ENCODE results near the gene GLYATL2. TPM values are rescaled to one million over a fixed set of nuclear protein-coding genes. Genes with fewer than 3 reads are reported as not detected.

Gene GLYATL2
- total and polyA plus RNA-seq, 9 of the 15 experiments (the other 6 are each of a cell fraction or from before 2014, with no cell fraction given) = not detected

DNA sequence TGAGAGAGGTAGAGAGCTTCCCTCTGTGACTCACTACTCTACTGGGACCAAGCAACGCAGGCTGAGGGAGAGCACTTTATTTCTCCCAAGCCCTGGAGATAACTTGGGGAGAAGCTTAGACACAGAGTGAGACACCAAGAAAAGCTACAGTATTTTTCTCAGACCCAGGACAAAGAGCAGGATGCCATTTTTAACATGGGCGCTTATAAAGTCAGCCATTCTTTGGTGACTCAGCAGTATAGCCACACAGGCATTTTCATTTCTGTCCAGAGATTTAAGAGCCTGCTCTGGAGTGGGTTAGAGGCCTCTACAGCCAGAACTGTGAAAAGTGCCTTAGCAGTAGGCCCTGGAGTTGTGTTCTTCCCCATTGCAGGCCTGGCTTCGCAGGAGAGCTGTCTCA lies 57.8 kb downstream of the GLYATL2 start (continued):
- TF ChIP-seq RBM15 (IDR thresholded peaks at IDR 0.05; ENCODE audit: insufficient read depth, low read length) (no peak), ZNF444 (CRISPR knock-in tag; IDR thresholded peaks at IDR 0.05) (no peak), TAF7 (tag; IDR thresholded peaks at IDR 0.05) (no peak), NUFIP1 (IDR thresholded peaks at IDR 0.05; ENCODE audit: partially characterized antibody) (no peak), KLF10 (CRISPR knock-in tag; IDR thresholded peaks at IDR 0.05) (no peak), RB1 (IDR thresholded peaks at IDR 0.05; ENCODE audit: low read depth) (no peak), TAF1 (IDR thresholded peaks at IDR 0.05; ENCODE audit: control insufficient read depth, extremely low read depth, insufficient read depth, low read length, severe bottlenecking) (no peak), ZC3H4 (CRISPR knock-in tag; IDR thresholded peaks at IDR 0.05; ENCODE audit: borderline replicate concordance) (no peak), BRD9 (IDR thresholded peaks at IDR 0.05; ENCODE audit: low read depth, partially characterized antibody) (no peak), KLF16 (IDR thresholded peaks at IDR 0.05) (no peak), YBX1 (IDR thresholded peaks at IDR 0.05) (no peak), MTF1 (CRISPR knock-in tag; IDR thresholded peaks at IDR 0.05; ENCODE audit: borderline replicate concordance) (no peak), PYGO2 (tag; IDR thresholded peaks at IDR 0.05) (no peak), SMARCB1 (IDR thresholded peaks at IDR 0.05; ENCODE audit: insufficient read length, low read depth) (no peak), BCOR (IDR thresholded peaks at IDR 0.05) (no peak), ELF1 (tag; IDR thresholded peaks at IDR 0.05) (no peak), CREBBP (IDR thresholded peaks at IDR 0.05; ENCODE audit: low read depth, low read length) (no peak)
- TF ChIP-seq, protein P1, sequence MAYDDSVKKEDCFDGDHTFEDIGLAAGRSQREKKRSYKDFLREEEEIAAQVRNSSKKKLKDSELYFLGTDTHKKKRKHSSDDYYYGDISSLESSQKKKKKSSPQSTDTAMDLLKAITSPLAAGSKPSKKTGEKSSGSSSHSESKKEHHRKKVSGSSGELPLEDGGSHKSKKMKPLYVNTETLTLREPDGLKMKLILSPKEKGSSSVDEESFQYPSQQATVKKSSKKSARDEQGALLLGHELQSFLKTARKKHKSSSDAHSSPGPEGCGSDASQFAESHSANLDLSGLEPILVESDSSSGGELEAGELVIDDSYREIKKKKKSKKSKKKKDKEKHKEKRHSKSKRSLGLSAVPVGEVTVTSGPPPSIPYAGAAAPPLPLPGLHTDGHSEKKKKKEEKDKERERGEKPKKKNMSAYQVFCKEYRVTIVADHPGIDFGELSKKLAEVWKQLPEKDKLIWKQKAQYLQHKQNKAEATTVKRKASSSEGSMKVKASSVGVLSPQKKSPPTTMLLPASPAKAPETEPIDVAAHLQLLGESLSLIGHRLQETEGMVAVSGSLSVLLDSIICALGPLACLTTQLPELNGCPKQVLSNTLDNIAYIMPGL (CRISPR knock-in tag; IDR thresholded peaks at IDR 0.05) = no peak
- TF ChIP-seq, protein P2, sequence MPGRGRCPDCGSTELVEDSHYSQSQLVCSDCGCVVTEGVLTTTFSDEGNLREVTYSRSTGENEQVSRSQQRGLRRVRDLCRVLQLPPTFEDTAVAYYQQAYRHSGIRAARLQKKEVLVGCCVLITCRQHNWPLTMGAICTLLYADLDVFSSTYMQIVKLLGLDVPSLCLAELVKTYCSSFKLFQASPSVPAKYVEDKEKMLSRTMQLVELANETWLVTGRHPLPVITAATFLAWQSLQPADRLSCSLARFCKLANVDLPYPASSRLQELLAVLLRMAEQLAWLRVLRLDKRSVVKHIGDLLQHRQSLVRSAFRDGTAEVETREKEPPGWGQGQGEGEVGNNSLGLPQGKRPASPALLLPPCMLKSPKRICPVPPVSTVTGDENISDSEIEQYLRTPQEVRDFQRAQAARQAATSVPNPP (IDR thresholded peaks at IDR 0.05; ENCODE audit: borderline replicate concordance, insufficient read depth, insufficient read length) = no peak
- TF ChIP-seq, protein P3, sequence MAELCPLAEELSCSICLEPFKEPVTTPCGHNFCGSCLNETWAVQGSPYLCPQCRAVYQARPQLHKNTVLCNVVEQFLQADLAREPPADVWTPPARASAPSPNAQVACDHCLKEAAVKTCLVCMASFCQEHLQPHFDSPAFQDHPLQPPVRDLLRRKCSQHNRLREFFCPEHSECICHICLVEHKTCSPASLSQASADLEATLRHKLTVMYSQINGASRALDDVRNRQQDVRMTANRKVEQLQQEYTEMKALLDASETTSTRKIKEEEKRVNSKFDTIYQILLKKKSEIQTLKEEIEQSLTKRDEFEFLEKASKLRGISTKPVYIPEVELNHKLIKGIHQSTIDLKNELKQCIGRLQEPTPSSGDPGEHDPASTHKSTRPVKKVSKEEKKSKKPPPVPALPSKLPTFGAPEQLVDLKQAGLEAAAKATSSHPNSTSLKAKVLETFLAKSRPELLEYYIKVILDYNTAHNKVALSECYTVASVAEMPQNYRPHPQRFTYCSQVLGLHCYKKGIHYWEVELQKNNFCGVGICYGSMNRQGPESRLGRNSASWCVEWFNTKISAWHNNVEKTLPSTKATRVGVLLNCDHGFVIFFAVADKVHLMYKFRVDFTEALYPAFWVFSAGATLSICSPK (IDR thresholded peaks at IDR 0.05; ENCODE audit: borderline replicate concordance) = no peak
- TF ChIP-seq, protein P4, sequence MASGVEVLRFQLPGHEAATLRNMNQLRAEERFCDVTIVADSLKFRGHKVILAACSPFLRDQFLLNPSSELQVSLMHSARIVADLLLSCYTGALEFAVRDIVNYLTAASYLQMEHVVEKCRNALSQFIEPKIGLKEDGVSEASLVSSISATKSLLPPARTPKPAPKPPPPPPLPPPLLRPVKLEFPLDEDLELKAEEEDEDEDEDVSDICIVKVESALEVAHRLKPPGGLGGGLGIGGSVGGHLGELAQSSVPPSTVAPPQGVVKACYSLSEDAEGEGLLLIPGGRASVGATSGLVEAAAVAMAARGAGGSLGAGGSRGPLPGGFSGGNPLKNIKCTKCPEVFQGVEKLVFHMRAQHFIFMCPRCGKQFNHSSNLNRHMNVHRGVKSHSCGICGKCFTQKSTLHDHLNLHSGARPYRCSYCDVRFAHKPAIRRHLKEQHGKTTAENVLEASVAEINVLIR (CRISPR knock-in tag; IDR thresholded peaks at IDR 0.05) = no peak
- TF ChIP-seq, protein P5, sequence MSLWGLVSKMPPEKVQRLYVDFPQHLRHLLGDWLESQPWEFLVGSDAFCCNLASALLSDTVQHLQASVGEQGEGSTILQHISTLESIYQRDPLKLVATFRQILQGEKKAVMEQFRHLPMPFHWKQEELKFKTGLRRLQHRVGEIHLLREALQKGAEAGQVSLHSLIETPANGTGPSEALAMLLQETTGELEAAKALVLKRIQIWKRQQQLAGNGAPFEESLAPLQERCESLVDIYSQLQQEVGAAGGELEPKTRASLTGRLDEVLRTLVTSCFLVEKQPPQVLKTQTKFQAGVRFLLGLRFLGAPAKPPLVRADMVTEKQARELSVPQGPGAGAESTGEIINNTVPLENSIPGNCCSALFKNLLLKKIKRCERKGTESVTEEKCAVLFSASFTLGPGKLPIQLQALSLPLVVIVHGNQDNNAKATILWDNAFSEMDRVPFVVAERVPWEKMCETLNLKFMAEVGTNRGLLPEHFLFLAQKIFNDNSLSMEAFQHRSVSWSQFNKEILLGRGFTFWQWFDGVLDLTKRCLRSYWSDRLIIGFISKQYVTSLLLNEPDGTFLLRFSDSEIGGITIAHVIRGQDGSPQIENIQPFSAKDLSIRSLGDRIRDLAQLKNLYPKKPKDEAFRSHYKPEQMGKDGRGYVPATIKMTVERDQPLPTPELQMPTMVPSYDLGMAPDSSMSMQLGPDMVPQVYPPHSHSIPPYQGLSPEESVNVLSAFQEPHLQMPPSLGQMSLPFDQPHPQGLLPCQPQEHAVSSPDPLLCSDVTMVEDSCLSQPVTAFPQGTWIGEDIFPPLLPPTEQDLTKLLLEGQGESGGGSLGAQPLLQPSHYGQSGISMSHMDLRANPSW (CRISPR knock-in tag; IDR thresholded peaks at IDR 0.05) = no peak

All from K562 (cell line).